ENCODE measurements around the gene ESPNL.
A peak's percentile ranks its signal among the peaks of the same experiment; 100 is the strongest.

Gene ESPNL

DNA sequence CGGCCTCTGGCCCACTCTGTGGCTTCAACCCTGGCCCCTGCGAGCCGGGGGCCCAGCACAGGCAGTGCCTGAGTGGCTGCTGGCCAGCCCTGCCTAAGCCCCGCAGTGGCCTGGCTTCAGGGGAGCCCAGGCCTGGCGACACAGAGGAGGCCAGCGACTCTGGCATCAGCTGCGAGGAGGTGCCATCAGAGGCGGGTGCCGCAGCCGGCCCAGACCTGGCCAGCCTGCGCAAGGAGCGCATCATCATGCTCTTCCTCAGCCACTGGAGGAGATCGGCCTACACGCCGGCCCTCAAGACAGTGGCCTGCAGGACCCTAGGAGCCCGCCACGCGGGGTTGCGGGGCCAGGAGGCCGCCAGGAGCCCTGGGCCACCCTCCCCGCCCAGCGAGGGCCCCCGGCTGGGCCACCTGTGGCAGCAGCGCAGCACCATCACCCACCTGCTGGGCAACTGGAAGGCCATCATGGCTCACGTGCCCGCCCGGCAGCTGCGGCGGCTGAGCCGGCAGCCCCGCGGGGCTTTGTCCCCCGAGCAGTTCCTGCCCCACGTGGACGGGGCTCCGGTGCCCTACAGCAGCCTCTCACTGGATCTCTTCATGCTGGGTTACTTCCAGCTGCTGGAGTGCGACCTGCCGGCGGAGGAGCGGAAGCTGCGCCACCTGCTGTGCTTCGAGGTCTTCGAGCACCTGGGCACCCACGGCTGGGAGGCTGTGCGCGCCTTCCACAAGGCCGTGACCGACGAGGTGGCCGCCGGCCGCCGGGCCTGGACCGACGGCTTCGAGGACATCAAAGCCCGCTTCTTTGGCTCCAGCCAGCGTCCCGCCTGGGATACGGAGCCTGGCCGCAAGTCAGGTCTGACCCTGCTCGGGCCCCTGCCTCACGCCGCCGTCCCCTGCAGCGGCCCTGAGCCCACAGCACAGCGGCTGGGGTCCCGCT, 30.8 kb downstream of the ESPNL start:
- DNase-seq = no peak

DNA sequence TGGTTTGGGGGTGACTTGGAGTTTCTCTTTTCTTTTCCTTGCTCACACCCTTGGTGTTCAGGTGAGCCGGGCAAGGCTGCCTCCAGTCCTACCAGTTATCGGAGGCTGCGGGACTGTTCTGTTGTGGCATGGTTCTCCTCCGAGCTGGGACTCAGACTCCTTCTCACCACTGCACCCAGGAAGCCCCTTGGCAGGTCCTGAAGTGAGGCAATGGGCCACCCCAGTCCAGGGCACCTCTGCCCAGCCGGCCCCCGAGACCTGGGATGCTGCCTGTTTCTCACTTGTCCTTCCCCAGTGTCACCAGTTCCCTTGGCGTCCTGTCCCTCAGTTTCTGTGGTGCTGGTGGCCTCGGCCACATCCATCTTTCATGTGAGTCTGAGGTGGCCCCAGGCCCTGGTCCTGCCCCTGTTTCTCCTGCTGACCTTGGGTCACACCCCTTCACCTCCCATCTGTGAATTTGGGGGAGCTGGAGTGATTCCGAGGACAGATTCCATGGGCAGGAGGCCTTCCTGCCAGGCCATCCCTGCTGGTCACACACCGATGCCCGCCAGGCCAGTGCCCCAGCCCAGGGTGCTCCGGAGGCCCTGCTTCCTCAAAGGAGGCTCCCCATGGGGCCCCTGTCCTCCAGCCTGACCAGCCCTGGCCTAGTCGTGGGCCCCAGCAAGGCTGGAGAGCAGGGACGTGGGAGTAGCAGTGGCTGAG, 31.8 kb downstream of the ESPNL start:
- no peak for DNase-seq

DNA sequence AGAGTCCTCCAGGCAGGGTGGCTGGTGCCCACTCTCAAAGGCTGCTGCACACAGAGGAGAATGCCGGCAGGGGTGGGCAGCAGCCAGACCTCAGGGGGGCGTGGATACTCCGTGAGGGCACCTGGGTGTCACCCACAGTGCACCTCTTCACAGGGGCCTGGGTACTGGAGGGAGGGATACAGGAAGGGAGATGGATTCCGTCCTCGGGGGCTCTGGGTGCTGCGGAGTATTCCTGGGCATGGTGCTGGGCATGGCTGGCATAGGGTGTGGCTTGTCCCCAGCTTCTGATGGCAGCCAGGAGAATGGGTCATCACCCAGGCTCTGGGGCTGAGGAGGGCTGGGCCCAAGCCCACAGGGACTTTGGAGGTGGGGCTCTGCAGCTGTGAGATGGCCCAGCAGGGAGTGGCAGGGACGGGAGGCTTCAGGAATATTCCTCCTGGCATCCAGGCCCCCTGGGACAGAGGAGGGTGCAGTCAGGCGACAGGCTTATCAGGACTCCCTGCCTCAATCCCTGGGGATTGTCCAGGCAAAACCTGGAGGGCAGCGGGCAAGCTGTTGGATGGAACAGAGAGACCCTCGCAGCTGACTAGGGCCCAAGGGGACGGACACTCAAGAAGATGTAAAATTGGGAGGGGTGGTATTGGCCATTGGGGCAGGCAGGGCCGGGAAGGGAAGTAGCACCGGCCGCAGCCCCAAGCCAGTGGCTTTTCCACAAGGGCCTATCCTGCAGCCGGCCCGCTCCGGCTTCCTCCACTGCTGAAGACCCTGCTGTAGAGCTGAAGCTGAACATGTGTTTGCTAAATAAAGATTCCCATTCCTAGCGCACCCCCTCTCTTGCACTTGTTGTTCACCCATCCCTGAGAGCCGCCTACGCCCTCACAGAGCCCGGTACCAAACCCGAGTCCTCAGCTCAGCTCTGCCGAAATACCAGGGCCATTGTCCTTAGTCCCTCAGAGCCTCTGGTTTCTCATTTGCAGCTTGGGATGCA, 32.6 kb downstream of the ESPNL start:
- DNase-seq = no peak

DNA sequence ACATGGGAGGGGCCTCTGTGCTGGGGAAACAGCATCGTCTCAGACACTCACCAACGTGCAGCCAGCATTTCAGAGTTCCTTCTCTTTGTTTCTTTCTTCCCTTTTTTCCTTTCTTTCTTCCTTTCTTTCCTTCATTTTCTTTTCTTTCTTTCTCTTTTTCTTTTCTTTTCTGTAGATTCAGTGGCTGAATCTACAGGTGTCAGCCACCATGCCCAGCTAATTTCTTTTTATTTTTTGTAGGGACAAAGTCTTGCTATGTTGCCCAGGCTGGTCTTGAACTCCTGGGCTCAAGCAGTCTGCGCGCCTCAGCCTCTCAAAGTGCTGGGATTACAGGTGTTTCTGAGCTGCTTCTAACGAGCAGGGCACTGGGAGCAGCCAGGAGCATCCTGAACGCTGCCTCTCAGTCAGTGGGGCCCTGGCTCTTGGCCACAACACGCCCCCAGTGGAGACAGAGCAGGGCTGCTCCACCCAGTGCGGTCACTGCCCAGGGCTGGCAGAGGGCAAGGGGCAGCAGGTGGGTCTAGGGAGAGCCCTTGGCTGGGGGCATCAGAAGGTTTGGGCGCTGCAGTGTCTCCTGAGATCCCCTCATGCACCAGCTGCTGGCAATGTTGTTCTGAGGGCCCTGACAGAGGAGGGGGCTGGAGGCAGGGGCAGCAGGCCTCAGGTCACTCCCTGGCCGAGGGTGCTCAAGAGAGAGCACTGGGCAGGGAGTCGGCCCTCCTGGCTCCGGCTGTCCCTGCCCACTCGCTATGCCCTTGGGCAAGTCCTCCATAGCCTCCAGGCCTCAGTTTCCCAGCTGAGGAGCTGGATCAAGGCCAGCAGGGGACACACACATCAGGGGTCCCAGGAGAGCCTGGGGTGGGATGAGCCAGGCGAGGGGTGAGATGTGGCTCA, 33.6 kb downstream of the ESPNL start:
- DNase-seq = no peak

DNA sequence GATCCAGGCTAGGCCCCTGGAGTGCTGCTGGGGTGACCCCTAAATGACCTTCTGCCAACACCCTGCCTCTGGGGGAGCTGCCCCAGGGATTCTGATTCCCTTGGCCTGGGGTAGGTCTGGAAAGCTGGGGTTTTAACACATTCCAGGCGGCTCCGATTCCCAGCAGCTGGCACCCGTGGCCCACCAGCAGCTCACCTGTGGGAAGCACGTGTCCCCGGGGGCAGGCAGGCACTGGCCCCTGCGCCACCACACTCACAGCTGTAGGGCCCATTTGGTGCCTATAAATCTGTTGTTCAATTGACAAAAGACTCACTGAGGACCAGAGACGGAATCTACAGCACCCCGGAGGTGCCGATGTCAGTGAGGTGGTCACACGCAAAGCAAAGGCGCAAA, 34.2 kb downstream of the ESPNL start:
- no peak for DNase-seq

DNA sequence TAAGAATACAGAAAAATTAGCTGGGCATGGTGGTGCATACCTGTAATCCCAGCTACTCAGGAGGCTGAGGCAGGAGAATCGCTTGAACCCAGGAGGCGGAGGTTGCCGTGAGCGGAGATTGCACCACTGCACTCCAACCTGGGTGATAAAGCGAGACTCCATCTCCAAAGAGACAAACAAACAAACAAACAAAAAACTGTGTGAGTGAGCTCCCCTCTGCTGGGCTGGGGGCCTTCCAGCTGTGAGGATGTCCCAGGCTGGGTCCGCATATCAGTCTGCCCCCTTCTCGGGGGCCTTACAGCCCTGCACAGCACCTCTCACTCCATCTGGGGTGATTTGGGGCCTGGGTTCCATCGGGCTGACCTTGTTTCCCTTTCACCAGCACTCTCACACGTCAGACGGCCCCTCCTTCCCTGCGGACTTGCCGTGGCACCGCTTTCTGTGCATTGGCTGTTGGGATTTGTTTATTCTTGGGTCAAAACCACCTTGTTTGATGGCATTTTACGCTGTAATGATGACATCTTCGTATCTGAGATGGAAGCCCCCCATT, 35.5 kb downstream of the ESPNL start:
- DNase-seq = no peak

DNA sequence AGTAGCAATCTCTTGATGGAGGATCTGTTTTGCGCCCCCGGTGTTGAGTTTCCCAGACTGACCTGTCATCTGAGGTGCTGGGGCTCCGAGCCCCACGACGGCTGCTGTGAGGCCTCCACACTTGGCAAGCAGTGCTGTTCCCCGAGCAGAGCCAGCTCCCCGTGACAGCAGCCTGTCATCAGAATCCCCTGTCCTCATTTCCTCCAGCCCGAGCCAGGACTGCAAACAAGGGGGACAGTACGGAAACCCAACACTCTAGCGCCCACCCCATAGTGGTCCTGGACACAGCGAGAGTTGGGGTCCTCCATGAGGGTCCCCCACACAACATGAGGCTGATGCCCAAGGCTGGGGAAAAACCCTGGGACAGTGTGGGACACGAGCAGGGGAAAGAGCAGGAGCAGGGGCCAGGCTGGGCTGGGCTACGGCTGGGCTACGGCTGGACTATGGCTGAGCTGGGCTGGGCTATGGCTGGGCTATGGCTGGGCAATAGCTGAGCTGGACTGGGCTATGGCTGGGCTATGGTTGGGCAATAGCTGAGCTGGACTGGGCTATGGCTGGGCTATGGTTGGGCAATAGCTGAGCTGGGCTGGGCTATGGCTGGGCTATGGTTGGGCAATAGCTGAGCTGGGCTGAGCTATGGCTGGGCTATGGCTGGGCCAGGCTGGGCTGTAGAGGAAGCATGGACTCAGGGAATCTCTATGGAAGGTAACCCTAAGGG, 36.8 kb downstream of the ESPNL start:
- no peak for DNase-seq

DNA sequence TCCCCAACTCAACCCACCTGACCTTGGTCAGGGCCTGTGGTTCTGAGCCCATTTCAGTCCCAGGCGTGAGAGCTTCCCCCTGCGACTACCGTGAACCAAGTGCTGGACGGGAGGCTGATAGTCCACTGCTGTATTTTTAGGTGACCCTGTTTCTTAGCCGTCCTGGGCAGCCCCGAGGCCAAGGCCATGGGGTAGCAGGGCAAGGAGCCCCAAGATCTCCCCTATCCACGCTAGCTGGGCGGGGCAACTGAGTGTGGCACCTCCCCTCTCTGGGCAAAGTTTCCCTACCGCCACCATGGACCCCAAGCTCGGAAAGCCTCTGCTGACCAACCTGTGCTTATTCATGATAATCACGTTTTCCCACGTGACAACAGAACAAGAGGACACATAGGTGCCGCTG, 37.7 kb downstream of the ESPNL start:
- DNase-seq = no peak

DNA sequence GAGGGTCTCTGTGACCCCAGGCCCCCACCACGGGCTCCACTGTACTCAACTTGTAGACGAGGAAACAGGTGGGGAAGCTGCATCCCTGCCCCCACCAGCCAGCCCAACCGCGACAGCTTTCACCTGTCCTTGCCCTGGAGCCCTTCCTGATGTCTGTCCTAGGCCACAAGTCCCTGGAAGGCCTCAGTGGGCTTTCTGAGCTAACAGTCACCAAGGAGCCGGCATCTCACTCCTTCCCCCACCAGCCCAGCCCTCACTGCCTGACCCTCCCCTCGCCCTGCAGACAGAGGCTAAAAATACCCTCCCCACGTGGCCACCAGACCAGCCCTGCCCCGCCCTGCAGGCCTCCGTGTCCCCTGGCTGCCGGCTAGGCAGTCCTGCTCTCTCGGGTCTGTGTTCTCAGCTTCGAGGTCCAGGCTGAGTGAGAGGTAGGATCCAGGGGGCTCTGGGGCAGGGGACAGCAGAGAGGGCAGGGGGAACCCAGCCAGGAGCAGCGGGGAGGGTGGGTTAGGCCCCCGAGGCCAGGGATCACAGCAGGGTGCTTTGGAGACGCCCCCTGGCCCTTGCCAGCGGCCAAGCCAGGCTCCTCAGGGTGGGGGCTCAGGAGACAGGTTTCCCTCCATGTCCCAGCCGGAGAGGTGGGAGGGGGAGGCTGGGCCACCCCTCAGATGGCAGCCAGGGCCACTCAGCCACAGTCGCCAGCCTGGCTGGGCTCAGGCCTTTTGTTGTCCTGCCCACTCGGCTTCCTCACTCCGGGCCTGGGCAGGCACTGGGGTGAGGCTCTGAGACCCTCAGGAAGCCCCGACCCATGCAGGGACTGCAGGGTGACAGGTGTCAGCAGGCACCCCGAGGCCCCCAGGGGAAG, 38.4 kb downstream of the ESPNL start, which contains the start of gene KLHL30:
KLHL30 (plus strand) TSS at position 338 of the 865 bp plus-strand sequence. CDS start 2,087 bp downstream, outside the sequence.
- no peak for DNase-seq

DNA sequence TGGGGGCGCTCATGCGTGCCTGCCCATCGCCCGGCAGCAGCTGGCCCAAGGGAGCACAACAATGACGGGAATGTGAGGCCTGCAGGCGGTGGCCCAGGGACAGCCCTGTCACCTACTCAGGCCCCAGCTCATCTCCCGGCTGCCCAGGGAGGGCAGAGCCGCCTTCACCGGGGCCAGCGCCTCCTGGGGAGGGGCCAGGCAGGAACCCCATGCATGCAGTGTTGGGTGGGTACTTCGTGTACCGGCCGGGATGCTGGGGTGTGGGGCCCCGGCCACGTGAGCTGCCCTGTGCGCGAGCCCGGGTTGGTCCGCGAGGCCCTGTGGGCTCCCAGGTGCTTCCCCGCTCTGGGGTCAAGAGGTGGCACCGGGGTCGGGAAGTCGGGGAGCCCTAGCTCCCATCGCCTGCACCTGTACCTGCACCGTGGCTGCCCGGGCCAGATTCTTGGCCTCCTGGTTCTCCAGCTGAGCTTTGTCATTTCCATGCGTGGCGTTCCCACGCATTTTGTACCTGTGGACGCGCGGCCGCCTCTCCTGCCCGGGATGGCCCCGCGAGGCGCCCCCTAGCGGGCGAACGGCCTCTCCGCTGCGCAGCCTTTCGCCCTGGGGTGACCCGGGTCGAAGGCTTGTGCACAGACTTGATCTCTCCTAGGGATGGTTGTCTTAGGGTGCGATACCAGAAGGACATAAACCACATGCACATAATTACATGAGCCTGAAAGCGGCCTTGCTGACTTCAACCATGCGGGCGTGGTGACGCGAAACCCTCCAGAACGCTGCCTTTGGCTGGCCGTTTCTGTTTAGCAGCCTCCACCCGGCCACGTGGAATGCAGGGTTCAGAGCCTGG, 39.3 kb downstream of the ESPNL start:
- DNase-seq = no peak

DNA sequence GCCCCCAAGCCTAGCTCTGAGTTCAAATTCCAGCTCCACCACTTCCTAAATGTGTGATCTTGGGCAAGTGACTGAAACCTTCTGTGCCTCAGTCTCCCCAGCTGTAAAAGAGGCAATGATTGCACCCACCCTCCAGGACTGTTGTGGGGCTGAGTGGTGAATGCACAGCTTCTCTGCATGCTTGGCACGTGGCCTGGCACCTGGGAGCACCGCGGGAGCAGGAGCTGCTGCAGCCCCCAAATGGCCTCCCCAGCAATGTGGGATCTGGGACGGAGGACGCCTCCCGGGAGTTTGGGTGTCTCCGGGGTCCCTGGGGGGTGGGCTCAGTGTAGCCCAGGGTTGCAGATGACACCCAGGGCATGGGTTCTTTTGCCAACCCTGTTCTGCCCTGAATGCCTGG, 39.9 kb downstream of the ESPNL start:
- no peak for DNase-seq

DNA sequence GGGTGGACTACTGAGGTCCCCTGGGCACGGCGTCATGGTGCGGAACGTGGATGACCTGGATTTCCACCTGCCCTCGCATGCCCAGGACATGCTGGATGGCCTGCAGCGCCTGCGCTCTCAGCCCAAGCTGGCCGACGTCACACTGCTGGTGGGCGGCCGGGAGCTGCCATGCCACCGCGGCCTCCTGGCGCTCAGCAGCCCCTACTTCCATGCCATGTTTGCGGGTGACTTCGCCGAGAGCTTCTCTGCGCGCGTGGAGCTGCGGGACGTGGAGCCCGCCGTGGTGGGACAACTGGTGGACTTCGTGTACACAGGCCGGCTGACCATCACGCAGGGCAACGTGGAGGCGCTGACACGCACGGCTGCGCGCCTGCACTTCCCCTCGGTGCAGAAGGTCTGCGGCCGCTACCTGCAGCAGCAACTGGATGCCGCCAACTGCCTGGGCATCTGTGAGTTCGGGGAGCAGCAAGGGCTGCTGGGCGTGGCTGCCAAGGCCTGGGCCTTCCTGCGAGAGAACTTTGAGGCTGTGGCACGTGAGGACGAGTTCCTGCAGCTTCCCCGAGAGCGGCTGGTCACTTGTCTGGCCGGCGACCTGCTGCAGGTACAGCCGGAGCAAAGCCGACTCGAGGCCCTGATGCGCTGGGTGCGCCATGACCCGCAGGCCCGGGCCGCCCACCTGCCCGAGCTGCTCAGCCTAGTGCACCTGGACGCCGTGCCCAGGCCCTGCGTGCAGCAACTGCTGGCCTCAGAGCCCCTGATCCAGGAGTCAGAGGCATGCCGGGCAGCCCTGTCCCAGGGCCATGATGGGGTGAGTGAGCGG, 40.8 kb downstream of the ESPNL start:
- no peak for DNase-seq

DNA sequence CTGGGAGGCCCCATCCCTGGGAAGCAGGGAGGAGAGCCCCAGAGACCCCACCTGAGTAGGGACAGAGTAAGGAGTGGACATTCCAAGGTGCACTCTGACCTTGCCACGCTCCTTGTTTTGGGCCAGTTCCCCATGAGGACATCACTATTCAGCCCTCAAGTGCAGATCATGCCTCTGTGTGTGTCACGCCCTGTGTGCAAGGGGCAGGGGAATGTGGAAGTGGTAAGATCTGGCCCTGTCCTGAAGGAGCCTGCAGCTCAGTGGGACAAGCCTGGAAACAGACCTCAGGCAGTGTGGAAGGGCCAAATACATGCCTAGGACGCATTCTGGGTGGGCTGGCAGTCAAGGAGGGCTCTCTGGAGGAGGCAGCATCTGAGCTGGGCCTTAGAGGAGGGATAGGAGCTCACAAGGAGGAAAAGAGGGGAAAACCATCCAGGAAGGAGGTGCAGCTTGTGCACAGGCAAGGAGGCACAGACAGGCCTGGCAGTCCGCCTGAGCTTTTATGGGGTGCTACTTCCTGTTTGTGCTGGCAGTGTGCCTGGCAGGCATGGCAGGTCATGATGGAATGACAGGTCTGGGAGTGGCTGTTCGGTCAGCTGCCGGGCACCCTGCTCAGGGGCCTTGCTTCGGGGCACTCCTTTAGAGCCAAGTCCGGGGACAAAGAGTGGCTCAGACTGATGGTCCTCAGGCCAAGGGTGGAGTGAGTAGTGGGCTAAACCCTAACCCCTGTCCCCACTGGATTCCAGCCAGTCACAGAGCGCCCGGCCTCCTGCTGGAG, 41.6 kb downstream of the ESPNL start:
- peak; percentile 46 for DNase-seq

DNA sequence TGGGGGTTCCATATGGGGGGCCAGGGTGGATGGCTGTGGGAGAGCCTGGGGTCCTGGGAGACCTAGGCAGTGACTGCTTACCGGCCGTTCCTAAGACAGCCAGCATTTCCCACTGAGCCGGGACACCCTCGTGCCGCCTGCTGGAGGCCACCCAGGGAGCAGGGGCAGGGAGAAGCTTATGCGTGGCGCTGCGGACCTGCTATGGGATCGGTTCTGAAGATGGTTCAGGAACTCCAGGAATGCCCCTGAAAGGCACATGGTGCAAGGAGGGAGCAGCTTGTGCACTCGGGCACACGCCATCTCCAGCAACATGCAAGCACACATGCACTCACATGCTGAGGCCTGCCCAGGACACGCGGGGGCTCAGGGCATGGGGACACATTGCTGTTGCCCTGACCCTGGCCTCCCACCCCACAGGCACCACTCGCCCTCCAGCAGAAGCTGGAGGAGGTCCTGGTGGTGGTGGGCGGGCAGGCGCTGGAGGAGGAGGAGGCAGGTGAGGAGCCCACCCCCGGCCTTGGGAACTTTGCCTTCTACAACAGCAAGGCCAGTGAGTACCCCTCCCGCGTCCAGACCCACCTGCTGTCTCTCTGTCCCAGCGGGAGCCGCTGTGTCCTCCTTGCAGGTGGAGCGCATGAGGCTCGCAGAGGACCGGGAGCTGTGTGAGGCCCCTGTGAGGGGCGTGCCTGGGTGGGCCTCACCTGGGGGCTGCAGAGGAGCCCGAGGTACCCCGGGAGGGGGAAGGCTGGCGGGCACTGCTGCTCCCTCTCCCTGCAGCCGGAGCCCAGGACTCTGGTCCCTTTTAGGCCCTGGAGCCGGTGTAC, 42.5 kb downstream of the ESPNL start:
- peak; percentile 5 for DNase-seq

DNA sequence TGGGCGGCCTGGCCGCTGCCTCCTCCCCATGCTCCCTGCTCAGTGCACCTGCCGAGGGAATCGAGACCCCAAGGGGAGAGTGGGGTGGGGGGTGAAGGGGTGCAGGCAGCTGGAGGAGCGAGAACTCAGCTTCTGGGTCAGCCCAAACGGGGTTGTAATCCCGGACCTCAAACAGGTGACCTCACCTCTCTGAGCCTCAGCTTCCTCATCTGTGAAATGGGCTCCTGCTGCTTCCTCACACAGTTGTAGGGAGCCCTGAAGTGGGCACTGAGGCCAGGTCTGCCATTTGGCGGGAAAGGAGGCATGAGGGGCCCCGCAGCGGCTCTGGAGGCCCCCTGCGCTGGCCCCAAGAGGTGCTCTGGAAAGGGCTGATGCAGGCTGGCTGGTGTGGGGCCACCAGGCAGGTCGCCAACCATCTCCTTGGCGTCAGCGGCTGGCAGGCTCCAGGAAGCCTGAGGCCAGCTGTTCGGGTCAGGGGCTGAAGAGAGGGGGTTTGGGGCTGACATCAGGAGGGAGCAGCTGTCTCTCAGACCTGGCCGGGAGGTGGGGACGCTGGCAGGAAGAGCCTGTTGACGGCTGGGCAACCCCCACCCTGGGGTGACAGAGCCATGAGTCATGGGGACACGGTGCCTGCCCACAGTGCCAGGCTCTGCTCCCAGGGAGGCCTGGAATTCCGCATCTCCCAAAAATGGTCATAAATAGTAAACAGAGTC, 43.3 kb downstream of the ESPNL start:
- DNase-seq = peak; percentile 74

Measured in kidney glomerular epithelial cell (primary cell).